HG02884 (cell line): ENCODE measurements around the gene CRACR2B.

Experiments used
- ATAC-seq: cut with Tn5 transposase; IDR thresholded peaks from one replicate; pipeline ENCODE4 v1.9.1; 2021; ENCODE audit warnings: mild to moderate bottlenecking, moderate library complexity; ENCODE audit not compliant: unreplicated experiment

CRACR2B gene

DNA sequence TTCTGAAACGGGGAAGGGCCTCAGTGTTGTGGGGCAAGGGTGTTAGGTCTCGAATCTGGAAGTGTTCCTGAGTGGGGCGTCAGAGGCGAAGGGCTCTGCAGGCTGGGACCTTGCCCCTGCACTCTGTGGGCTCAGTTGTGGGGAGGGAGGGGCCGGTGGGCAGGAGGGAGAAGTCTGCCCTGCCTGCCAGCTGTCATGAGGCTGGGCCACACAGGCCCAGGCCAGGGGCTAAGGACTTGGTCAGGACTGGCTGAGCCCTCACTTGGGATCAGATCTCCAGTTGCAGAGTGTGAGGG lies at the start of gene CRACR2B:
Gene CRACR2B, plus strand, starts transcription at position 23 of the 296 bp plus-strand sequence. CDS start 689 bp downstream, outside the sequence.
- ATAC-seq, result no peak

DNA sequence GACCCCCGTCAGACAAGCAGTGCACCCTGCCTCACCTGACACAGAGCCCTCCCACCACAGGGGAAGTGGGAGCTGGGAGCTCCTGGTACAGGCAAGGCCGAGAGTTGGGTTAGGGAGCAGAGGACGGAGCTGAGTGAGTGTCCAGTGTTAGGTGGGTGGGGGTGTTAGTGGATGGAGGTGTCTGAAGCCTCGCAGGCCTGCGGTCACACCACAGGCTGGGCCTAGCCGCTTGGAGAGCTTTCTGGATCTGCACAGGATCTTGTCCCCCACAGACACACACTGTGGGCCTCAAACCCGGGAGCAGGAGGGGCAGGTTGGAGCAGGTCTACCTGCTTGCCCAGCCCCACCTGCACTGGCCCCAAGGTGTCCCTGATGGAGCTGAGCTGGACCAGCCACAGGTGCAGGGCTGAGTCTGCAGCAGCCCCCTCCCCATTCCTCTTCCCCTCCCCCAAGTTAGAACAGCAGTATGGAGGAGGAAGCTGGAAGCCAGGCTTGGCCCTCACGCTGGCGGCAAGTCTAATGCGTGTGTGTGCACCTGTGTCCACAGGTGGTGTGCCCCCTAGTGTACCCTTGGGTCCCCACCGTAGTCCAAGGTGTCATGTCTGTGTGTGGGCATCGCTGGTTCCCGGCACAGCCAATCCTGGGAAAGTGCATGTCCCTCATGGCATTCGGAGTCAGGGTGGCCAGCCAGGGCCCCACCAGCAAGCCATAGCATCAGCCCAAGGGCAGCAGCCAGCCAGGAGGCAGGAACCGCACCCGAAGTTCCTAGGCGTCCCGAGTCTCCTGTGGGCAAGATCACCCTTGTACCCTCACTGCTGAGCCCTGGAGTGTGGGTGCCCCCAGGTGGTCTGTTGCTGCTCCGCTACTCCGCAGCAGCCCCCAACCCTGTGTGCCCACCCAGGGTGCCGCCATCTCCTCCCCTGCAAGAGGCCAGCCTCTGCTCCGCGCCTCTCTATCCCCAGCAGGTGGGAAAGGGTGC lies 48.5 kb upstream of the CRACR2B start:
- ATAC-seq, result no peak

DNA sequence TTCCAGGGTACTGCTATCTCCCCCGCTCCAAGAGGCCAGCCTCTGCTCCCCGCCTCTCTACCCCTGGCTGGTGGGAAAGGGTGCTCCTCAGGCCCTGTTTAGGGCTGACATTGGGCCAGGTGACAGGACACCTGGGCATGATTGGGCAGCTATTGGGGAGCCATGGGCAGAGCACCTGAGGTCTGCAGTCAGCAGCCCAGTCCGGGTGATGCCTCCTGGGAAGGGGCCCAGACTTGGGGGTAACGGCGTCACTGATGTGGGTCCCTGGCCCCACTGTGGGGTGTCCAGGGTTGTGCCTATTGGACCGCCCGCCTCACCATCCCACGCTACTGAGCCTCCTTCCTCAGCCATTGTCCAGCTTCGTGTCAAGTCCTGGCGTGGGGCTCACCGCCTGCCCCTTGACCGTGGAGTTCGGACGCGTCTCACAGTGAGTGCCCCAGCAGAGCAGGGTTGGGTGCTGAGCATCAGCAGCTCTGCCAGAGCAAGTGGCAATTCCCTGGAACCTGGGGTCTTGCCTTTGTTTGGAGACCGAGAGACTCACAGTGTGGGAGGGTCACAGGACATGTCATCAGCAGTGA lies 47.7 kb upstream of the CRACR2B start:
- no peak for ATAC-seq

DNA sequence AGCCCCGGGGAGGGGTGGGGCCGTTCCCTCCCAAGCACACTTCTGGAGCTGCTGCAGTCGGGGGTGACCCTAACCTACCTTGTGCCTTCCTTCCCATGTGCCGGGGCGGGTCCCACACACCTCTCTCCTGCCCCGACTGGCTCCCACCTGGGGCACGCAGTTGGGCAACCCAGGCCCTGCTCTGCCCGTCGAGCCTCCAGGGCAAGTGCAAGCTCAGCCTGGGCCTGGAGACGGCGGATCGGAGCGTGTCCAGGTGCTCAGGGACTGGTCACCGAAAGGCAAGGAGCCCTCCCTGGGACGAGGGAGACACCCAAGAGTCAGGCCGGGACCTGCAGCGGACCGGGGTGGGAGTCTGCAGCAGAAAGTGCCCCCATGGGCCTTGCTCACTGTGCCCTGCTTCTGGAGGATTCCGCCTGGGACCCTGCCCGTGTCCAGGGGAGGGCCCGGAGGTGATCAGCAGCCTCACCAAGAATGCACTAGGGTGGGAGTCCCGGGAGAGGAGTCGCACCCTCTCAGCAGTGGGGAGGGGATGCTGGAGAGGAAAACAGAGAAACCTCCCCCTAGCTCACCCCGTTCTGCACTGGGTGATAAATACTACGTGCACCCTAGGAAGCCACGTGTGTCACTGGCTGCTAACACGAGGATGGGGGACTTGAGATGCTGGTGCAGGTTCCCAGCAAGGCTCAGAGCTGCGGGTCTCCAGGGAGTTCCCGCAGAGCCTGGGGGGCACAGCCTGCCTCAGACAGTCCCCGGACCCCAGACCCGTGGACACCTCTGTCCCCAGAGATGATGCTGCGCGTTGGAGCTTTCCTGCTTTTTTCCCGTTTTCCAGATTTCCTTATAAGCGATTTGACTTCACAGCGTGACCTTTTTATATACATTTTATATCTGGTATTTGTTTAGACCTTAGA lies 45.2 kb upstream of the CRACR2B start:
- no peak for ATAC-seq

DNA sequence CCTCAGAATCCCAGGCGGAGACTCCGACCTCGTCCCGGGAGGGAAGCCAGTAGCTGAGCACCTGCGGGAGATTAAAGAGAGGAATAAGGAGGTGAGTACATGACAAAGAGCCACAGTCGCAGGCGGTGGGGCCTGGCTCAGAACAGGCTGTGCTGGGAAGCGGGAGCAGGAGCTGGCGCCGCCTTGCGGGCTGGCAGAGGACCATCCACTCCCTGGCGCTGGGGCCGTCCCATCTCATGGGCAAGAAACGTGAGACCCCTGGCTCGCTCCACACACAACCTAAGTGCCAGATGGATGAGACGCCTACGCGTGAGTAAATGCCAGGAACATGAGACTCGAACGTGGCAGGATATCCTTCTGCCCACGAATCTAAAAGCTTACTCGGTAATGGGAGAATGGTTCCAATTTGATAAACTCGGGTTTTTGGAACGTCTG lies 44.1 kb upstream of the CRACR2B start:
- no peak for ATAC-seq

DNA sequence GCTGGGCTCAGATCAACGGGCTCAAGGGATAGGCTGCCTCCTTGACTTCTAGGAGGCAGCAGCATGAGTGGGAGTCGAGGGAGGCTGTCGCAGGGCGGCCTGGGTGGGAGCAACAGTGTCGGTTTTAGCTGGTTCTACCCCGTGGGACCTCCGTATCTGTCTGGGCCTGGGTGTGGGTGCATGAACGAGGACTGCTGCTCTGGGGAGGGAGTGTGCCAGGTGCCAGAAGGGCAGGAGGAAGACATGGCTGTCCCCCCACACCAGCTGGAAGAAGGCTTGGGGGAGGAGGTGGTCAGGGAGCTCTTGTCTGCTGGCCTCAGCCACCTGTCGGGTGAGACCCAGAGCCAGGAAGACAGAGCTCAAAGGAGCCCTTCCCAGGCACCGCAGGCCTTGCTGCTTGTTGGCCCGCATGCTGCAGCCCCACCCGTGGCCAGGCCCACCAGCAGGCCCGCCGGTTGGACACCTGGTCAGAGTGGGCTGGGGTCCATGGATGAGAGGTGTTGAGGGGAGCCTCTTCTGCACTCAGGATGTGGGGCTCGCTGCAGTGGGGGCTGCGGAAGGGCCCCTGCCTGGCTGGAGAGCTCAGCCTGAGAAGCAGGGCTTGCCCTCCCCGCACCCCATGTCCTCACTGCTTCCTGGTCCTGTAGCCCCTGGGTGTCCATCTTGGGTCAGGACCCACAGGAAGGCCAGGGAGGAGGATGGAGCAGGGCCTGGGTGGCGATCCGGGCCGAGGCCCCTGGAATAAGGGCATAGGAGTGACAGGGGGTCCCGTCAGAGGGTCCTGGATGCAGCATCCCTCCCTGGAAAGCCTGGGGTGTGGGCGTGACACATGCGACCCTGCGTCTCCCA lies 41.3 kb upstream of the CRACR2B start:
- ATAC-seq, result no peak

DNA sequence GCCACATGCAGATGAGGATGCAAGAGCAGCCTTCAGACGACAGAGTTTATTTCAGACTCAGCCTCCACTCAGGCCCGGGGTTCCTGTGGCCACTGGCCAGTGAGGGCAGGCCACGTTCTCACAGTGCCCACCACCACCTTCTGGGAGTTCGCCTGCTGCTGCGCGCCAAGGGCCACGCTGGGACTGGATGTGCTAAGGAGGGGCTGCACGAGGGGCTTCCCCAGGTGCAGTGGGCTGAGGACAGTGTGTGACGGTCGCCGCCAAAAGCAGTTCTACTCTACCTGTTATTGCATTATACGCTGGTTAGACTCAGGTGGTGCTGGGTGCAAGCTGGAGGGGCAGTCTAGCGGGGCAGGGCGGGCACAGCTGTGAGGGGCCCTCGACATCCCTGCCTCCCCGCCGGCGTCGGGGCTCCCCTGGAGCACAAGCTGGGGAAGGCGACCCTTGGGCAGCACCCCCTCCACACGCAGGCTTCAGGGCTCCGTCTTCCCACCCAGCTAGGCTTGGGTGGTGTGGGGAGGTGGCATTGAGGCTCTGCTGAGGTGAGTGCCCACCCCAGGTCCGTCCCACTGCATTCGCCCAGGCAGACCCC lies 40.5 kb upstream of the CRACR2B start:
- no peak for ATAC-seq

DNA sequence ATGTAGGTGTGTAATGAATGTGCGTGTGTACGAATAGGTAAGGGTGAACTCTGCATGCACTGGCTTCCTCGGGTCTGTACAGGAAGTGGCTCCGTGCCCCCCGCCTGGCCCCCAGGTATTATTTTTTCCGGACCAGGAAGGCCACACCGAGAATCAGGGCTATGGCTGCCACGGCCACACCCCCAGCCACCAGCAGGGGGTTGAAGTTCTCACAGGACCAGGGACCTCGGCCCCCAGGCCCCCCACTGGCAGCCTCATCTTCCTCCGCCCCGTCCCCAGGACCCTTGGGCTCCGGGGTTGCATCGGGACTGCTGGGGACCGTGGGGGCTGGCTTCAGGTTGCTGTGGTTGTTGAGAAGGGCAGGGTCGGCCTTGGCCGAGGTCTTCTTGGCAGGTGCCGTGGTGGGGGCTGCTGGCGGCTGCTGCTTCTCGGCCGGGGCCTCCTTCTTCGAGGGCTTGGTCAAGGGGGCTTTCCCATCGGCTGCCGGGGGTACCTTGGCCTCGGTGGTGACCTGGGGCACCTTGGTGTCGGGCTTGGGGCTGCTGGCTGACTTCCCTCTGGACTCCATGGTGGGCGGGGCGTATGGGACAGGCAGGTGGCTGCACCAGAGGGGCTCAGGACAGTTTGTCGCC lies 39.6 kb upstream of the CRACR2B start:
- ATAC-seq, result no peak

DNA sequence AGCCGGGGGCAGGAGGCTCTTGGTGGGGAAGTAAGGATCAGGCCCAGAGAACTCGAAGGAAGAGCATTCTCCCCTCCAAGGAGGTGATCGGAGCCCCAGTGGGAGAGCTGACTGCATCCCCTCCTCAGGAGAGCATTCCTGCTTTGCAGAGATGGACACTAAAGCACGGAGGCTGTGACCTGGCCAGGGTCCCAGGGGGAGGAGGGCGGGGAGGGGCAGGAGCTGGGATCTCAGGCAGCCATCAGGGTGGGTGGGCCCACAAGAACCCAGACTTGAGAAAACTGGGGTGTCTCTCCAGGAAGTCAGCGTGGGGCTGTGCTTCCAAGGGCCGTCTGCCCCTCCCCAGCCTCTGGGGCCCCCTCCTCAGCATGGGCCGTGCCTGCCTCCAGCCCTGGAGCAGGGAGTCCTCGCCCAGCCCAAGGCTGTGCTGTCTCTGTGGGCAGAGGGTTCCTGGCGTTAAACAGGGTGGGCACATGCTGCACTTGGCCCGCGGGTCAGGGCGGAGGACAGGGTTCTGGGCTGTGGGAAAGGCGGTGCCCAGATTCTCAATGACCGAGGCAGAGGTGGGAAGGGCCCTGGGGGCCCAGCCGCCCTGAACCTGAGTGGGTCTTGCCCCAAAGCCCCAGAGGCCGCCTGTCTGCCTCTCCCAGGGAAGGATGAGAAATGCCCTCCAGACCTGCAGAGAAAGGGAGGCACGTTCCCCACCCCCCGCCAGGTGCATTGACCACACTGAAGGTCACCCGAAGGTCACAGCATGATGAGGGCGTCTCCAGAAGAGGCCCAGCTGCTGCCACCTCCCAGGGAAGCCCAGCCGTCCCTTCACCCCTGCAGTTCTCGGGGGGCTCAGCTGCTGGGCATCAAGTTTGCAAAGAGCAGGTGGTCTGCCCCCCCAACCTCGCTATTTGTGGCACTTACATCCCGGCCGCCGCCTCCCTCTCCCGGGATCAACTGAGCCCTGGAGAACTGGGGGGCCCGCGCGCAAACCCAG lies 38.5 kb upstream of the CRACR2B start:
- no peak for ATAC-seq

DNA sequence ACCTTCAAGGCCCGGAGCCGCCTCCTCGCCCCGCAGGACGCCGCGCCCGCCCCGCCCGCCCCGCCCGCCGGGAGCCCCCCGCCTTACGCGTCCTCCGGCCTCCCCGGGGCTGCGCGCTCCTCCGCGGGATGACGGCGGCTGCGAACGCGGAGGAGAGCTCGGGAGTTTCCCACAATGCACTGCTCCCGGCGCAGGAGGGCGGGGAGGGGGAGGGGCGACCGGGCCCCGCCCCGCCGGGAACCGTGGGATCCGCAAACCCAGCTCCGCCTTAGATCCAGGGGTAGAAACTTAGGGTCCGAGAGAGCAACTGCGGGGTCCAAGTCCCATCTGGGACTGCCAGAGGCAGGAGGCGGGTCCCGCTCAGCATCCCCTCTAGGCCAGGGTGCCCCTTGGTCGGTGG lies 37.8 kb upstream of the CRACR2B start, which contains the start of gene CEND1:
Gene CEND1, minus strand, starts transcription at position 148 of the 400 bp plus-strand sequence. CDS start 1,514 bp downstream, outside the sequence.
- ATAC-seq, result no peak

DNA sequence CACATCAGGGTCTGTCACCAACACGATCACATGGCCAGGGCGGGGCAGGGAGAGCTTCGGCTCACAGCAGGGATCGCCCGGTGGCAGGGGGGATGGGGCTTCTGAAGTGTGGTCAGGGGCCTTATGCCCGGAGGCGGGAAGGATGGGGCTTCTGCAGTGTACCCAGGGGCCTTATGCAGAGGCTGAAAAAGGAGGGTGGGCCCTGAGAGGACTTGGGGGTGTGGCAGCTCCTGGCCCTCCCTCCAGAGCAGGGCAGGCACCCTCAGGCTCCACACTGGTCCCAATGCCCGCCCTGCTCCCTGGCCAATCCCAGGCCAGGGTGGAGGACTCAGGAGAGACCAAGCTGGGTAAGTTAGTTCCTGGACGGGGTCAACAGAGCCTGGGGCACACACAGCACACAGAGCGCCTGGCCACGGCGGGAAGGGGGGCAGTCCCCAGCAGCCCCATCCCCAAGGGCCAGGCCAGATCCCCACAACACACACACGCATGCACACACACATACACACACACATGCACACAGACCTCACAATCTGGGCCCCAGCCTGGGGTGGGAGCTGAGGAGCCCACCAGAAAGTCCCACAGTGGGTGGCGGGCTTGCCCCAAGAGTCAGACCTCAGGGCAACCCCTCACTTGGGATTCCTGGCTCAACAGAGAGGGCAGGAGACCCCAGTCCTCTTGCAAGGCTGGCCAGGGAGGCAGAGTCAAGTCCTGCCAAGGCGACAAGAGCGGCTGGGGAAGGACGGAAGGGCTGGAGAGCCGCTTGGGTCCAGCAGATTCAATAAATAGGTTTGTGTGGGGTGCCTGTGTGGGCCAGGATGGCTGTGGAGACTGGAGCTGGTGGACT lies 36.8 kb upstream of the CRACR2B start:
- no peak for ATAC-seq

DNA sequence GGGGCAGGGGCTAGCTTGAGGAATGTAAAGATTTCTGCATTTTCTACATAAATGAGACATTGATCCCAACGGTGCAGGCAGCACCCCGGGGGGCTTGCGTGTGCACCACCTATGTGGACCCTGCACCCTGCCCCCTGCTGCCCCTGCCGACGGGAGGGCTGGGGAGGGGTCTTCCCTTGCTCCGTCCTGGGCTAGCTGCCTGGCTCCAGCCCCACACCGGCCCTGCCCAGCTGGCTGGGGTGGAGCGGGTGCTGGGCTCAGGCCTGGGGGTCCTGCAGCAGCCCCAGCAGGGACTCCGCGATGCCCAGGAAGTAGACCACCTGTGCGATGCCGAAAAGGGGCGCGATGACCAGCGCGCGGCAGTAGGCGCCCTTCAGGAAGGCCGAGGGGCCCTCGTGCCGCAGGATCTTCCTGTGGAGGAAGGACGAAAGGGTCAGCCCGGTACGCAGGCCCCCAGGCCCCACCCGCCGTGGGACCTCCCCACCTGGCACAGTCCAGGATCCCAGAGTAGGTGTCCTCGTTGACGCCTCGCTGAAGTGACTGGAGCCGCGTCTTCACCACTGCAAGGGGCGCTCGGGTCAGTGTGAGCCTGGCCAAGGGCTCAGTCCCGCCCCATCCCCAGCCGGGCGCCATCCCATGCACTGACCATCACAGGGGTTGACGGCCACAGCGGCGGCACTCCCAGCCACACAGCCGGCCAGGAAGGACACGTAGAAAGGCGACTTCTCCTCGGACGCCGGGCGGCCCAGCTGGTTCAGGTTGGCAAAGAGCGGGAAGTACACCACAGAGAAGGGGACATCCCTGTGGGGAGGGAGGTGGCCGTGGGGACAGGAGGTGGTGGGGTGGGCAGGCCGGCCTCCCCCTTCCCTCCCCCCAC lies 35.8 kb upstream of the CRACR2B start:
- ATAC-seq, result no peak

DNA sequence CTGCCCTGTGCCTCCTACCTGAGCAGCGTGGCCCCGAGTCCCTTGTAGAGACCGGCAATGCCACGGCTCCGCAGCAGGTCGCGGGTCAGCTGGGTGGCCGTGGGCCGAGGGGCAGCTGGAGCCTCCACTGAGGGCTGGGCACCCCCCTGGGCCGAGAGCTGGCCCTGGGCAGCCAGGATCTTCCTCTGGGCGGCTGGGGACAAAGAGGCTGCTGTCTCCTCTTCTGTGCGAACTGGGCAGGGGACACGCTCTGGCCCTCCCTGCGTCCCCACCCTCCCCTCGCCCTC lies 35.2 kb upstream of the CRACR2B start:
- no peak for ATAC-seq

DNA sequence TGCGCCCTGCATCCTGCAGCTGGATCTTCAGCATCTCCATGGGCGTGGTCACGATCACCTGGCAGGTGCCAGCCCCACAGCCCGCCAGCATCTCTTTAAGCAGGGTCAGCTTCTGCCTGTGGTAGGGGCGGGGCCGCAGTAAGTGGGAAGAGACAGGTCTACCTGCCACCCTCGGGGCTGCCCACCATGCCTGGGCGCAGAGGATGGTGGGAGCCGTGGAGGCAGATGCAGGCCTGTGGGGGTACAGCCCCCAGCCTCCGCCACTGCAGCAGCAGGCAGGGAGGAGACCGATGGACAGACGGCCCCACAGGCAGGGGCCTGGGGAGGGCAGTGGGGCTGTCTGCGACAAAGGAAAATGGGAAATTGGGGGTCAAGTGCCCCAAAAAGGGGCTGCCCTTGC lies 34.8 kb upstream of the CRACR2B start:
- no peak for ATAC-seq

DNA sequence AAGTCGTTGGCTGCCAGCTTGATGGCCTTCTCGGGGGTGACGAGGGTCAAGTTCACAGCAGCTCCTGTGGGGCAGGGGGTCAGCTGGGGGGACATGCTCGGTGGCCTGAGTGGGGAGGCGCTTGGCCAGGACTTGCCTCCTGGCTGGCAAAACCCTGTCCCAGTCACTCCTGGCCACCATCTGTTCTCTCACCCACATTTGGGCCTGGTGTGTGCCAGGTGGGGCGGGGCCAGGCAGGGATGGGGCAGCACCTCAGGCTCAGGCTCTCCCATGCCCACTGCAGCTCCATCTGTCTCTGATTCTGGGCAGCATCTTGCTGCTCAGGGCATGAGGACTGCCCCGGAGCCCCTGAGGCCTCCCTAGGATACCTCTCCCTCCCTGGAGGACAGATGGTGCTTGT lies 34.2 kb upstream of the CRACR2B start:
- ATAC-seq, result no peak

DNA sequence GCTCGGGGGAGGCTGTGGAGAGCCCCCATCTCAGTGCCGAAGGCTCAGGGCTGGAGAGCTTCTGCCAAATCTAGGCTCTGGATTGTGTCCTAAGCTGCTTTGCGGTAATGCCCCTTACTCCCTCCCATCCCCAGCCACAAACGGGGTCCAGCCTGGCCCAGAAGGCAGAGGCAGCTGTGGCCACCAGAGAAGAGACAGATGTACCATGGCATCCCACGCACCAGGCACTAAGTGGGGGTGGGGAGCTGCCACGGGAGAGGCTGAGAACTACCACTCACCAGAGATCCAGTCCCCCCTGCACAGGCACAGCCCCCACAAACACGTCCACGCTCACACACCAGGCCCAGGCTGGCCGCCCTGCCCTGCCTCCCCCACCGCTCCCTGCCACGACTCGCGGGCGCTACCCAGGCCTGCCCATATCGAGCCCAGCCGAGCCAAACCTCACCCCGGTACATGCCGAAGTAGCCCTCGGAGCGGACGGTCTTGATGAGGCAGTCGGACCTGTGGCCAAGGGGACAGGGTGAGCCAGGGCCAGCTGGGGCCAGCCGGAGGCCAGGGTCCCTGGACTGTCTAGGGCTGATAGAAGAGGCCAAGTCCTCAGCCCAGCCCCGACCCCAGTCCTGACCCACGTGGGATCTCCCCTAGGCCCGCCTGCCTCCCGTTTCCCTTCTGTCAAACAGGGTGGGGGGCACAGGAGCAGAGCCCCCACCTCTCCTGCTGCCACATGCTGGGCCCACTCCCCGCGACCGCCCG lies 33.5 kb upstream of the CRACR2B start:
- no peak for ATAC-seq
